Neuronal stem cell (in vitro differentiated cells): ENCODE data around the gene NFYA.

Experiments
- DNase-seq: peaks from one replicate; pipeline ENCODE4 v3.0.0-alpha.2; 2013; ENCODE audit warnings: low spot score
- H2AFZ ChIP-seq: one replicate; pipeline ENCODE4 v1.6.1; 2013; ENCODE audit warnings: mild to moderate bottlenecking, low read length, inconsistent platforms
- H2AK5ac ChIP-seq: 2 replicates; pipeline ENCODE4 v1.6.1; 2013; ENCODE audit warnings: low read depth, mild to moderate bottlenecking, inconsistent platforms, low read length, moderate library complexity, mixed read lengths
- H2BK120ac ChIP-seq: 2 replicates; pipeline ENCODE4 v1.6.1; 2013; ENCODE audit warnings: low read depth, mild to moderate bottlenecking, inconsistent platforms, low read length, moderate library complexity, mixed read lengths
- H2BK12ac ChIP-seq: one replicate; pipeline ENCODE4 v1.6.1; 2013; ENCODE audit warnings: low read length, inconsistent platforms
- H2BK15ac ChIP-seq: 2 replicates; pipeline ENCODE4 v1.6.1; 2013; ENCODE audit warnings: mild to moderate bottlenecking, low read length, inconsistent platforms, mixed read lengths
- H2BK5ac ChIP-seq: one replicate; pipeline ENCODE4 v1.6.1; 2013; ENCODE audit warnings: inconsistent platforms, mild to moderate bottlenecking, low read length, moderate library complexity
- H3K14ac ChIP-seq: one replicate; pipeline ENCODE4 v1.6.1; 2013; ENCODE audit warnings: low read length, inconsistent platforms
- H3K18ac ChIP-seq: 2 replicates; pipeline ENCODE4 v1.6.1; 2013; ENCODE audit warnings: low read length, inconsistent platforms
- H3K23ac ChIP-seq: 2 replicates; pipeline ENCODE4 v1.6.1; 2013; ENCODE audit warnings: low read depth, mild to moderate bottlenecking, mixed read lengths, low read length, inconsistent platforms; ENCODE audit not compliant: poor library complexity
- H3K27ac ChIP-seq: replicated peaks from 3 replicates; pipeline ENCODE4 v1.5.1; 2013; ENCODE audit warnings: low read length, inconsistent platforms
- H3K27me3 ChIP-seq, 3 experiments: 2 replicates each; pipeline ENCODE4 v1.6.1; 2013; ENCODE audit warnings: low read length in 3 of 3, mild to moderate bottlenecking in 2 of 3, inconsistent platforms in 1 of 3, low read depth in 1 of 3, mixed read lengths in 1 of 3, moderate library complexity in 1 of 3; ENCODE audit not compliant: control insufficient read depth in 3 of 3, insufficient read depth in 3 of 3
- H3K36me3 ChIP-seq, 2 donors: replicated peaks in 1 of 2; 2 replicates each; pipeline ENCODE4 v1.6.1; 2013; ENCODE audit warnings: low read length in 2 of 2; ENCODE audit not compliant: control insufficient read depth in 2 of 2, insufficient read depth in 2 of 2
- H3K4ac ChIP-seq: 2 replicates; pipeline ENCODE4 v1.6.1; 2013; ENCODE audit warnings: inconsistent platforms, mild to moderate bottlenecking, low read length, moderate library complexity
- H3K4me1 ChIP-seq, 2 donors: 1 replicate in 1 of 2; 2 replicates in 1 of 2; pipeline ENCODE4 v1.6.1; 2013; ENCODE audit warnings: low read length in 2 of 2, low read depth in 1 of 2; ENCODE audit not compliant: control insufficient read depth in 2 of 2, insufficient read depth in 1 of 2
- H3K4me2 ChIP-seq: one replicate; pipeline ENCODE4 v1.6.1; 2013; ENCODE audit warnings: mild to moderate bottlenecking, low read length, inconsistent platforms; ENCODE audit not compliant: insufficient read depth, poor library complexity, severe bottlenecking
- H3K4me3 ChIP-seq, 2 donors: 2 replicates each; pipeline ENCODE4 v1.5.1; 2013; ENCODE audit warnings: low read length in 2 of 2, mild to moderate bottlenecking in 2 of 2, inconsistent platforms in 1 of 2, moderate library complexity in 1 of 2
- H3K79me1 ChIP-seq: one replicate; pipeline ENCODE4 v1.6.1; 2013; ENCODE audit warnings: low read depth, mild to moderate bottlenecking, inconsistent platforms, low read length, moderate library complexity
- H3K9ac ChIP-seq: one replicate; pipeline ENCODE4 v1.6.1; 2013; ENCODE audit warnings: mild to moderate bottlenecking, low read depth, low read length, inconsistent platforms; ENCODE audit not compliant: poor library complexity
- H3K9me3 ChIP-seq, 2 donors: replicated peaks in 1 of 2; 2 replicates each; pipeline versions ENCODE3 to v1.6.1; 2013; ENCODE audit warnings: low read length in 2 of 2, mild to moderate bottlenecking in 2 of 2, inconsistent platforms in 1 of 2, low read depth in 1 of 2, mixed read lengths in 1 of 2, moderate library complexity in 1 of 2; ENCODE audit not compliant: control insufficient read depth in 2 of 2, insufficient read depth in 1 of 2
- H4K8ac ChIP-seq: one replicate; pipeline ENCODE4 v1.6.1; 2013; ENCODE audit warnings: low read depth, mild to moderate bottlenecking, inconsistent platforms, low read length, moderate library complexity
- H4K91ac ChIP-seq: one replicate; pipeline ENCODE4 v1.6.1; 2013; ENCODE audit warnings: low read length, low read depth, mild to moderate bottlenecking, inconsistent platforms; ENCODE audit not compliant: poor library complexity
- WGBS, 2 donors: extraction: QIAGEN DNeasy Blood & Tissue Kit; methylation state at CpG; one replicate each; pipeline ENCODE4 v1.1.7; 2013; ENCODE audit warnings: missing lambda C conversion rate in 2 of 2, mixed read lengths in 1 of 2; ENCODE audit not compliant: insufficient read length in 2 of 2, insufficient replicate concordance in 1 of 2; ENCODE audit errors: extremely low coverage in 2 of 2; 5-methylcytosine and 5-hydroxymethylcytosine counted together

NFYA gene

DNA sequence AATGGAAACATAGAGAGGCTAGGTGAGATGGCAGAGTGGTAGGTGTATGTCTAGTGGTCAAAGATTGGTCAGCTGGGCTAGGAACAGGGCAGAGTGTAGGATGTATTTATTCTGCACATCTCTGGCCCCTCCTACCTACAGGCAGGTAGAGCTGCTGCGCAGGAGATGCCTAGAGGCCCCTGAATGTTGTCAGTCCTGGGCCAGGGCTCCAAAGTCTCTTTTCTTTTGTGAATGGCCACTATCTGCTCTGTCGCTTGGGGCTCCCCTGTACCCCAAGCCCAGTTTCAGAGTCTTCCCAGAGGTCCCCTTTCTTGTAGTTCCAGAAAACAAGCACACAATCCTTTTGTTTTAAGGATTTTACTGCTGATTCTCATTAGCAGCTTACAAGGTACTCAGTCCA, 25.5 kb upstream of the NFYA start:
- no peak overlapping the region for H3K14ac ChIP-seq
- no peak overlapping the region for H2AFZ ChIP-seq
- H3K4me3 ChIP-seq: no peak overlapping the region
- H3K79me1 ChIP-seq: no peaks in the 10 kb centered on the region
- H3K18ac ChIP-seq: no peak overlapping the region
- H3K4ac ChIP-seq: no peak overlapping the region
- H4K8ac ChIP-seq: no peak overlapping the region
- no peak for DNase-seq
- H2BK120ac ChIP-seq: no peak overlapping the region
- no peak overlapping the region for H4K91ac ChIP-seq
- H3K9me3 ChIP-seq: no peaks in the 10 kb centered on the region
- H3K27ac ChIP-seq: no peak overlapping the region
- no peak overlapping the region for H3K23ac ChIP-seq
- no peaks in the 10 kb centered on the region for H3K36me3 ChIP-seq
- H2AK5ac ChIP-seq: no peak overlapping the region
- H2BK12ac ChIP-seq: no peak overlapping the region
- H3K4me1 ChIP-seq: peaks cover 2 to 4% of the 10 kb centered on the region in 2 donors
- no peak overlapping the region for H3K4me2 ChIP-seq
- no peak overlapping the region for H2BK5ac ChIP-seq
- no peaks in the 10 kb centered on the region for H3K27me3 ChIP-seq
- no CpG with 5 or more reads among the region's 2 CpGs for WGBS, 2 donors
- no peak overlapping the region for H3K9ac ChIP-seq
- H2BK15ac ChIP-seq: no peak overlapping the region

DNA sequence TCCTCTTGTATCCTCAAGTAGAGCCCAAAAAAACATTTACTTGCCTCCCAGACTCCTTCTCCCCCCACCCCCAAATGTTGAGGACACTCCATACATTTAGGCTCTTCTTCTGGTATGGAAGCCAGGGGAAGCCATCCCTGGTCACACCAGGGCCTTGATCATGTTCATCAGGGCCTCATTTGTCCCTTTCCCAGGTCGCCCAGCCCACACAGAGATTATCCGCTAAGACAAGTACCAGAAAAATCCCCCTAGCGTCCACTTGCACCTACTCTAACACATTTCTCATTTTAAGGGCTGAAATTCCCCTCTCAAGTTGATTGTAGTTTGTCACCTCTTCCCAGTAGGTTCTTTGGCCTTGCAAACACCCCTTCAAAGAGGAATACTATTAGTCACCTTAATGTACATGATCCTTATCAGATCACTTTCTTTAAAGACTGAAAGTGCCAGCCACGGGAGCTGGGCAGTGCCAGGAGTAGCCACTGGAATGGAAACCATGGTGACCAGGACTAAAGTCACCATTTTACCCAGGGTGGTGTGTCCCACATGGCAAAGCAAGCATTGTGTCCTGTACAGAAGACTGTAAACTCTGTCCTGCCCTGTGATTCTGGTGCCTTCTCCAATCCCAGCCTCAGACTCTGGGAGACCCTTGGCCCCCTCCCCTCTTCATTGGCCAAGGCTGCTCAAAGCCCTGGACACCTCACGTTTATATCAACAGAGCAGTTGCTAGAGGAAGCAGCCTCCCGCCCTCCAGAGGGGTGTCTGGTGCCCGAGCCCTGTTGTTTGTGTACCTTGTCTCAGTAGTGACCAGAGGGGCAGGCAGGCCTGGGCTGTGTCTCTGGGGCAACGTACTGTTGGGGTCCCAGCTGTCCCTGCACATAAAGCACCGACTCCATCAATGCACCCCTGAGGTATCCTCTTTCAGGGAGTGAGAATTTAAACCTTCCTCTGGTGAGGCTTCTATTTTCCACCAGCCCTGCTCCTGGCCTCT, 24.7 kb upstream of the NFYA start:
- no peaks in the 10 kb centered on the region for H3K9me3 ChIP-seq
- no peak overlapping the region for H4K91ac ChIP-seq
- H3K27ac ChIP-seq: no peak overlapping the region
- no peaks in the 10 kb centered on the region for H3K36me3 ChIP-seq
- no peak for DNase-seq
- H2BK5ac ChIP-seq: no peak overlapping the region
- no peaks in the 10 kb centered on the region for H3K27me3 ChIP-seq
- H3K18ac ChIP-seq: no peak overlapping the region
- WGBS, 2 donors: no CpG with 5 or more reads among the region's 9 CpGs
- H2BK12ac ChIP-seq: no peak overlapping the region
- H3K14ac ChIP-seq: no peak overlapping the region
- peak overlapping the region; percentile 34 for H3K23ac ChIP-seq
- no peak overlapping the region for H2AK5ac ChIP-seq
- no peaks in the 10 kb centered on the region for H3K79me1 ChIP-seq
- H3K4me2 ChIP-seq: no peak overlapping the region
- H2BK15ac ChIP-seq: no peak overlapping the region
- no peak overlapping the region for H3K4ac ChIP-seq
- peaks cover 2 to 4% of the 10 kb centered on the region in 2 donors for H3K4me1 ChIP-seq
- no peak overlapping the region for H2AFZ ChIP-seq
- no peak overlapping the region for H2BK120ac ChIP-seq
- no peak overlapping the region for H3K4me3 ChIP-seq
- H3K9ac ChIP-seq: no peak overlapping the region
- no peak overlapping the region for H4K8ac ChIP-seq

DNA sequence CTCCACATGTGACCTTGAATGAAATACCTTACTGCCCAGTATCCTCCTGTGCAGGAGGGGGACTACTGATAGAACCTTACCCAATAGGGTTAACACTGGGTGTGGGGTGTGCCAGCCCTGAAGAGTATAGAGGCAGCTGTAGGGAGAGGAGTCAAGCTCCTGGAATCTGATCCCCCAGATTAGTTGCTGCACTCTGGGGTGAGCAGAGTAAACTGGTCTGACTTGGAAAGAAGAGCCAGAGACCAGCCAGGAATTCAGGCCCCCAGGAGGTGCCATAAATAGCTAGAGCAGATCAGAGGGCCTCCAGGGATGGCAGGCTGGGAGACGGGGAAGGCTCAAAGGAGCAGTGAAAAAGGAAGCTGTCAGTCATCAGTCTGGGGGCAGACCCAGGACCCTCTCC, 23.3 kb upstream of the NFYA start:
- H2BK12ac ChIP-seq: no peak overlapping the region
- no peak overlapping the region for H4K8ac ChIP-seq
- H3K4me1 ChIP-seq: peaks cover 4 to 5% of the 10 kb centered on the region in 2 donors
- no peak overlapping the region for H2AFZ ChIP-seq
- H3K4me3 ChIP-seq: no peak overlapping the region
- no peaks in the 10 kb centered on the region for H3K79me1 ChIP-seq
- no CpG with 5 or more reads among the region's 1 CpG for WGBS, 2 donors
- no peak overlapping the region for H3K4me2 ChIP-seq
- H4K91ac ChIP-seq: no peak overlapping the region
- no peak overlapping the region for H3K18ac ChIP-seq
- no peaks in the 10 kb centered on the region for H3K36me3 ChIP-seq
- H2AK5ac ChIP-seq: no peak overlapping the region
- H2BK5ac ChIP-seq: no peak overlapping the region
- H3K14ac ChIP-seq: no peak overlapping the region
- no peak overlapping the region for H3K9ac ChIP-seq
- no peak overlapping the region for H3K27ac ChIP-seq
- no peak overlapping the region for H2BK120ac ChIP-seq
- DNase-seq: no peak
- no peak overlapping the region for H2BK15ac ChIP-seq
- no peaks in the 10 kb centered on the region for H3K9me3 ChIP-seq
- no peaks in the 10 kb centered on the region for H3K27me3 ChIP-seq
- no peak overlapping the region for H3K4ac ChIP-seq
- H3K23ac ChIP-seq: no peak overlapping the region

DNA sequence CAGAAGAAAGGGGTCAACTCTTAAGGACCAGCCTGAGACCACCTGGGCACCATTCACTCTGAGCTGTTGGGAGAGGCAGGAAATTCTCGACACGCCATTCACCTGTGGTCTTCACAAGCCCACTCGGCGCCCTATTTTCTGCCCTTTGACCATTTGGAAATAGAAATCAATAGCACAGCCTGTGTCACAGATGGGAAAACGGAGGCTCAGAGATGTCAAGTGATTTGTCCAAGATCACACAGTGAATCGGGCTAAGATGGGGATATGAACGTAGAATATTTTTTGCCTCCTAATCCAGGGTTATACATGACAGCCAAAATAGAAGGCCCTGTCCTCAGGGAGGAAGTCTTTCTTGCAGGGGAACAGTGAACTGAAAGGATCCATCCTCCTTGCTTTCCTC, 22.8 kb upstream of the NFYA start:
- no peak overlapping the region for H2AFZ ChIP-seq
- no peak overlapping the region for H3K4me2 ChIP-seq
- H4K91ac ChIP-seq: no peak overlapping the region

More for the DNA sequence above, 22.8 kb upstream of the NFYA start:
- no peak overlapping the region for H4K8ac ChIP-seq
- H2BK12ac ChIP-seq: no peak overlapping the region
- no peak overlapping the region for H2AK5ac ChIP-seq
- H2BK120ac ChIP-seq: no peak overlapping the region
- H3K18ac ChIP-seq: no peak overlapping the region
- WGBS, 2 donors: no CpG with 5 or more reads among the region's 7 CpGs
- peaks cover 4 to 5% of the 10 kb centered on the region in 2 donors for H3K4me1 ChIP-seq
- no peak overlapping the region for H3K27ac ChIP-seq
- no peaks in the 10 kb centered on the region for H3K36me3 ChIP-seq
- H3K23ac ChIP-seq: no peak overlapping the region
- H3K79me1 ChIP-seq: no peaks in the 10 kb centered on the region
- H3K9ac ChIP-seq: no peak overlapping the region
- no peak overlapping the region for H2BK5ac ChIP-seq
- no peak overlapping the region for H3K14ac ChIP-seq
- no peak overlapping the region for H3K4me3 ChIP-seq
- DNase-seq: no peak
- no peak overlapping the region for H2BK15ac ChIP-seq
- H3K27me3 ChIP-seq: no peaks in the 10 kb centered on the region
- no peaks in the 10 kb centered on the region for H3K9me3 ChIP-seq
- H3K4ac ChIP-seq: no peak overlapping the region
